NCI-H1092 treated with DMSO at 0.1 percent for 48 hours (cell line): ENCODE results near the gene TKT.

Experiments
- DNase-seq: peaks from one replicate; lab custom pipeline; 2025; lab: John Stamatoyannopoulos, UW

TKT gene

DNA sequence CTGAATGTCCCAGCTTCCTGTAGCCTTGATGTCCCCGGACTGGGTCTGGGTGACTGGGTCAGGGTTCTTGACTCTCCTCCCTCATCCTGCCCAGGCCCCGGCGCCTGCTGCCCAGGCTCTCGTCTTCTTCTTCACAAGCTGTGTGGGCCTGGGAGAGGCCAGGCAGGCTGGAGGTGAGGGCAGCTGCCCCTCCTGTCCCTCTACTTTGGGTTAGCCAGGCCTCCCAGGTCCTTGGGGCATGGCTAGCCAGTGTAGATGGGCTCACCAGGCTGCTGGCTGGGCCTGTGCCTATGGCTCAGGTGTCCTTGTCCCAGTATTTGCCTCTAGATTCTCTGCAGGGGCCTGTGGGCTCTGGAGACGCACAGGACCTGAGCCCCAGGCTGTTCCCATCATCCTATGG is 31.8 kb downstream of the TKT start:
- no peak for DNase-seq

DNA sequence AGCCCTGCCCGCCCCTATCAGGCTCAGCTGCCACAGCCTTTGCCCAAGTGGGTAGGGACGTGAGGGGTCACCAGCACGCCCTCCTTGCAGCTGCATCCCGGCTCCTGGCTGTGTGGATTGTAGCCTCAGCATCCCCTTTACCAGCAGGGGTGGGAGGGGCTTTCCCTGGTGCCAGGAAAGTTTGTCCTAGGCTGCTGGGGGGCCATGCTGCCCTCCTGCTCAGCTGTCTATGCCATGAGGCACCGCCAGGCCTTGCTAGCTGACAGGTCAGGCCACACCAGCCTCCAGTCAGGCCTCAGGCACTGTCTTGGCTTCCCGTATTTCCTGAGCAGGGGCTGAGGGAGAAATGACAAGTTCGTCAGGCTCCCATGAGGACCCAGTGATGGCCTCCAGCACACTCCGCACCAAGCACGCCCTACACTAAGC is 32.3 kb downstream of the TKT start:
- no peak for DNase-seq

DNA sequence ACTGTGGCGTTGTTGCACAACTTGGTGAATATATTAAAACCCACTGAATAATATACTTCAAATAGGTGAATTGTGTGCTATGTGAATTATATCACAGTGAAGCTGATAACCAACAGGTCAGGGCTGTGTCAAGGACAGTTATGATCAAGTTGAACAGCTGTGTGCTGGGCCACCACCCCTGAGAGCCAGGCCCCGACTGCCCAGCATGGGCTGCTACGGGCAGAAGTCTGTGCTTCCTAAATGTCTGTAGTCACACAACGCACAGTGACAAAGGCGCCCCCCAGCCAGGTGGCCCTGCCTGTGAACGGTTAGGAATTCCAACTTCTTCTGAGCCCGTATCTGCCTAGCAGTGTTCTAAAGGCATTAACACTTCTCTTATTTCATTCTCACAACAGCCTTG is 32.8 kb downstream of the TKT start:
- no peak for DNase-seq

DNA sequence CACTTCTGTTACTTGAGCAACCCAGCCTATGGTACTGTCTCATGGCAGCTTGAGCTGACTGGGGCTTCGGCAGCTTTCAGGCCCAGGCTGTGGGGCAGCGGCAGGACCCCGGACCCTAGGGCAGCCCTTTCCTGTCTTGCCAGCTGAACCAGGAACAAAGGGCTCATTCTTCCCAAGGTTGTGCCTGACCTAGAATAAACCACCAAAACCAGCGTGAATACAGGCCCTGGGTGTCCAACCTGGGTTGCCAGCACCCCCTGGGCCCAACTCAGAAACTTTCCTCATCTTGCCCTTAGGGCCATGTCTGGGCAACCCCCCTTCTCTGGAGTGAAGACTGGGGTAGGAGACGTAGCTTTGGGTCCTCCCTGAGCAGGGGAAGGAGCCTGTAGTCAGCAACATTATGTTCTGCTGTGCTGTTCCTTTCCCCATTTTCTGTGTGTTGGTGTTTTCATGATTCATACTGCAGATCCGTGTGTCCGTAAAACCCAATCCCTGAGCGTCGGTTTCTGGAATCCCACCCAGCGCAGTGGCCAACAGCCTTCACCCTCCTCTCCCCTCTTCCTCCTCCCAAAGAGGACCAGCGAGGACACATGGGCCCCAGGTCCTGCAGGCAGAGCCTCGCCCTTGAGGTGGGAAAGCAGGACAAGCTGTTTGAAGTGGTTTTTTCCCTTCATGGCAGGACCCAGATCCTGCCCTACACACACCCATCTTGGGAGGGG is 33.5 kb downstream of the TKT start:
- DNase-seq: no peak

DNA sequence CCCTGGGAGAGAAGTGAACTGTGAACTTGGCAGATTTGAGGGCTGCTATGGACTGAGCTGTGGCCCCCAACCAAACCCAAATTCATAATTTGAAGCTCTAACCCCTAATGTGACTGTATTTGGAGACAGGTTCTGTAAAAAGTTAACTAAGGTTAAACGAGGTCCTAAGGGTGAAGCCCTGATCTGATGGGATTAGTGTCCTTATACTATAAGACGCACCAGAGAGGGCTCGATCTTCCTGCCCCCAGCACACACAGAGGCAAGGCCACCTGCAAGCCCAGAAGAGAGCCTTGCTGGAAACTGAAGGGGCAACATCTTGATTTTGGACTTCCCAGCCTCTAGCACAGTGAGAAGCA is 34.0 kb downstream of the TKT start:
- no peak for DNase-seq

DNA sequence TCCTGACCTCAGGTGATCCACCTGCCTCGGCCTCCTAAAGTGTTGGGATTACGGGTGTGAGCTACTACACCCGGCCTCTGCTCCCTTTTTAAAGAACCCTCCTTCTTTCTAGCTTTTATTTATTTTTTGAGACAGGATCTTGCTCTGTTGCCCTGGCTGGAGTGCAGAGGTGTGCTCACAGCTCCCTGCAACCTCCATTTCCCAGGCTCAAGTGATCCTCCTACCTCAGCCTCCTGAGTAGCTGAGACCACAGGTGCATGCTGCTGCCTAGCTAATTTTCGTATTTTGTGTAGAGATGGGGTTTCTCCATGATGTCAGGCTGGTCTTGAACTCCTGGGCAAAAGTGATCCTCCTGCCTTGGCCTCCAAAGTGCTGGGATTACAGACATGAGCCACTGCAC is 34.5 kb downstream of the TKT start:
- DNase-seq: no peak

DNA sequence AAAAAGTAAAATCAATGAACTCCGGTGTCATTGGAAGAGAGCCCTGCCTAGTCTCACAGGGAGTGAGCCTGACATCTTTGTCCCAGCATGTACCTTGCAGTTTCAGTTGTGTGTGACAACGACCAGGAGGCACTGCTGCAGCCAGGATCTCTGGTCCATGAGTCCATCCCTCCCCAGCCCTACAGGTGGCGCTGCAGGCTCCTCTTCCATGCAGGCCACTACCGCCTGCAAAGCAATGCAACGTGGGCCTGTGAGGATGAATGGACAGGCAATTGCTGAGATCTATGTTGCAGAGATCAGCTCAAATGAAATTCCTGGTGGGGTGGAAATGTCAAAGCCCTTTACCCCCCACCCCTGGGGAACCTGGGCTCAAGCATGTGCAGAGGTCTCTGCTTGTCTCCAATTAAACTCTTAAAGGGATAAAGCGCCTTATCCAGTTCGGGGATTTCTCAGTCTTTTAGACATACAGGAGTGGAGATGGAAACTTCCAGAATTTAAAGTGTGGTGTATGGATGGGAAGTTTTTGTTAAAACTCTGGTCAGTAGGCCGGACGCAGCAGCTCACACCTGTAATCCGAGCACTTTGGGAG is 35.8 kb downstream of the TKT start:
- peak; percentile 47 for DNase-seq

DNA sequence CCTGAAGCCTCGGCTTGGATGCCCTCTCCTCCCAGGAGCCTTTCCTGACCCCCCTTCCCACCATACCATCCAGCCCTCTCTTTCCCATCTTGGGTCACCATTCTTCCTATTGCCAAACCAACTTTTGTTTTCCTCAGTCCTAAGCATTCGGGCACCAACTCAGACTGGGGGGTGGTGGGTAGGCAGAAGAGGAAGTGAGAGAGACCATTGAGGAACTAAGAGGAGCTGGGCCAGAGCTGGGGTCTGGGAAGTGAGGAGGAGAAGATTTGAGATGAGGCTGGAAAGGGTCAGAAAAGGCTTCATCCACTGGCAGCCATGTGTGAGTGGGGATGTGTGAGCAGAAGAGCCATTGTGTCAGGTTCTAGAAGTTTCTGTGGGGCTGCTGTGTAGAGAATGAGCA is 37.7 kb downstream of the TKT start:
- no peak for DNase-seq

DNA sequence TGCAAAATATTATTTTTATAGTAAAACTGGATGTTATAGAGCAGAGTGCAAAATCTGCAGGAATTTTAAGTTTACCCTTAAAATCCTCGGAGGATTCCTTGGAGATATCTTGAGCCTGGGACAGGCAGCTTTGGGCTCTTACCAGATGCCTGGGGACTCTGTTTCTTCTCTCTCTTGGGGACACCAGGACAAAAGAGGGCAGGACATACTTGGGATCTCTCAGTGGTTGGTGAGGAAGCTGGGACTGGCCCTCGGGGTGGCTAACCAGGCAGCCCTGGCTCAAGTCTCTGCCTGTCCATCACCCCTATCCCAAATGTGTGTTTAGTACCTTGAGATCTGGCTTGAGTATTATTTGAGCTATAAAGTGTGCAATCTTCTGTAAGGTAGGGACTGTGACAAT is 38.6 kb downstream of the TKT start:
- DNase-seq: no peak

DNA sequence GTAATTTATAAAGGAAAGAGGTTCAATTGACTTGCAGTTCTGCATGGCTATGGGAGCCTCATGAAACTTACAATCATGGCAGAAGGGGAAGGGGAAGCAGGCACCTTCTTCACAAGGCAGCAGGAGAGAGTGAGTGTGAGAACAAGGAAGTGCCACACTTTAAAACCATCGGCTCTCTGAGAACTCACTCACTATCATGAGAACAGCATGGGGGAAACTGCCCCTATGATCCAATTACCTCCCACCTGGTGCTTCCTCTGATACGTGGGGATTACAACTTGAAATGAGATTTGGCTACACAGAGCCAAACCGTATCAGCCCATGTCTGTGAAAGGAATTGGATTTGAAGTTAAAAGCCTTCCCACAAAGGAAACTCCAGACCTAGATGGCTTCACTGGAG is 39.1 kb downstream of the TKT start:
- no peak for DNase-seq

DNA sequence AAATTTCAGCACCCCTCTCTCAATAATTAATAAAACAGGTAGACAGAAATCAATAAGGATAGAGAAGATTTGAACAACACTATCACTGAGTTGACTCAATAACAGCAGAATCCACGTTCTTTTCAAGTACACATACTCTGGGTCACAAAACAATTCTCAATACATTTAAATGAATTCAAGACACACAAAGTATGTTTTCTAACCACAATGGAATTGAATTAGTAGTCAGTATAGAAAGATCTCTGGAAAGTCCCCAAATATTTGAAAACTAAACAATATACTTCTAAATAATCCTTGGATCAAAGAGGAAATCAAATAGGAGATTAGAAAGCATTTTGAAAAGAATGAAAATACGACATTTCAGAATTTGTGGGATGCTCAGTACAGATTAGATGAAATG is 40.0 kb downstream of the TKT start:
- DNase-seq: no peak

DNA sequence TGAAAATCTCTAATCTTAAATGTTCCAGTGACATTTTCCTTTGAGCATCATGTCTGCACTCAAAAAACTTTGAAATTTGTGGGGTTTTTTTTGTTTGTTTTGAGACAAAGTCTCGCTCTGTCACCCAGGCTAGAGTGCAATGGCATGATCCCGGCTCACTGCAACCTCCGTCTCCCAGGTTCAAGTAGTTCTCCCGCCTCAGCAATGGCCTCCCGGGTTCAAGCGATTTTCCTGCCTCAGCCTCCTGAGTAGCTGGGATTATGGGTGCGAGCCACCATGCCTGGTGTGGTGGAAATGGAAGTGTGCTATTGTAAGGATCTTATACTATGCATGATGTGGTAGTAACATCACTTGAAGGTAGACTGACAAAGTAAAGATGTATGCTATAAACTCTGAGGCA is 42.5 kb downstream of the TKT start:
- no peak for DNase-seq

DNA sequence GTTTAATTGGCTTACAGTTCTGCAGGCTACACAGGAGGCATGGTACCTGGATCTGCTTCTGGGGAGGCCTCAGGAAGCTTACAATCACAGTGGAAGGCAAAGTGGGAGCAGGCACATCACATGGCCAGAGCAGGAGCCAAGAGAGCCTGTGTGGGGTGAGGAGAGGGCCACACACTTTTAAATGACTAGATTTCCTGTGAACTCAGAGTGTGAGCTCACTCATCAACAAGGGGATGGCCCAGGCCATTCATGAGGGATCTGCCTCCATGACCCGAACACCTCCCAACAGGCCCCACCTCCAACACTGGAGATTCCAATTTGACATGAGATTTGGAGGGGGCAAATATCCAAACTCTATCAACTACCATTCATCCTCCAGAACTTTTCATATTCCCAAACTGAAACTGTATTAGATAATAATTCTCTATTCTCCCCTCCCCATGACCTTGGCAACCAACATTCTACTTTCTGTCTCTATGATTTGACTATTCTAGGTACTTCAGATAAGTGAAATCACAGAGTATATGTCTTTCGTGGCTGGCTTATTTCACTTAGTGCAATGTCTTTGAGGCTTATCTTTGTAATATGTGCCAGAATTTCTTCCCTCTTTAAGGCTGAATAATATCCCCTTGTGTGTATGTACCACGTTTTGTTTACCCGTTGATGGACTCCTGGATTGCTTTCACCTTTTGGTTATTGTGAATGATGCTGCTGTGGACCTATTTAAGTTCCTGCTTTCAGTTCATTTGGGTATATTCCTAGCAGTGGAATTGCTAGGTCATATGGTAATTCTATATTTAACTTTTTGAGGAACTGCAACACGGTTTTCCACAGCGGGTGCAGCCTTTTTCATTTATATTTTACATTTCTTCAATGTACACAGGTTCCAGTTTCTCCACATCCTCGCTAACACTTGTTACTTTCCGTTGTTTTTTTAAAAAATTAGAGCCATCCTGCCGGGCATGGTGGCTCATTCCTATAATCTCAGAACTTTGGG is 43.8 kb downstream of the TKT start:
- no peak for DNase-seq

DNA sequence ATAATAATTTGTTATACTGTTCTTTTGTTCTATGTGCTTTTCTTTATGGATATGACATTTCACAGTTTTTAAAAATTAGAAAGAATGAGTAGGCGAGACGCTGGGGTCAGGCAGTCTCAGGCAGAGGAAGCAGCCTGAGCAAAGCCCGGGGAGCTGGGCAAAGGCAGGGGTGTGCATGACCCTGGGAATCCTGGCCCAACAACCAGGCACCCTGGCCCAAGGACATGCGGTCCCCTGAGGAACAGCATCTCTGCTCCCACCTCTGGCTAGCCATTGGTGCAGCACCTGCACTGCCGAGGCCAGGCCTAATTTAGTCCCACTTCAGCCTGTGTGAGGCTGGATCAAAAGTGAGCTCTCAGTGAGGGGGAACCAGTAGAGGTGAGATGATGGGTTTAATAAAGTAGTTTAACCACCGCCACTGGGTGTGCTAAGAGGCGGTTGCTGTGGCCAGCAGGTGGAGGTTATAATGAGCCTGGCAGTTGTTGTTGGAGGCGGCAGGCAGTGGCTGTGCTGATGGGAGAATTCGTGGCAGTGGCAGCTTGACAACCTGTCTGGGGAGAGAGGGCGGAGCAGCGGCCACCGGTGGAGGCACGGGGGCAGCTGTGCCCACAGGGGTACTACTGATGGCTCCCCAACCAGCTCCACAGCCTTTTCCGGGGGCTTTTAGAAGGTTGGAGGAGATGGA is 53.3 kb downstream of the TKT start:
- peak; percentile 8 for DNase-seq

DNA sequence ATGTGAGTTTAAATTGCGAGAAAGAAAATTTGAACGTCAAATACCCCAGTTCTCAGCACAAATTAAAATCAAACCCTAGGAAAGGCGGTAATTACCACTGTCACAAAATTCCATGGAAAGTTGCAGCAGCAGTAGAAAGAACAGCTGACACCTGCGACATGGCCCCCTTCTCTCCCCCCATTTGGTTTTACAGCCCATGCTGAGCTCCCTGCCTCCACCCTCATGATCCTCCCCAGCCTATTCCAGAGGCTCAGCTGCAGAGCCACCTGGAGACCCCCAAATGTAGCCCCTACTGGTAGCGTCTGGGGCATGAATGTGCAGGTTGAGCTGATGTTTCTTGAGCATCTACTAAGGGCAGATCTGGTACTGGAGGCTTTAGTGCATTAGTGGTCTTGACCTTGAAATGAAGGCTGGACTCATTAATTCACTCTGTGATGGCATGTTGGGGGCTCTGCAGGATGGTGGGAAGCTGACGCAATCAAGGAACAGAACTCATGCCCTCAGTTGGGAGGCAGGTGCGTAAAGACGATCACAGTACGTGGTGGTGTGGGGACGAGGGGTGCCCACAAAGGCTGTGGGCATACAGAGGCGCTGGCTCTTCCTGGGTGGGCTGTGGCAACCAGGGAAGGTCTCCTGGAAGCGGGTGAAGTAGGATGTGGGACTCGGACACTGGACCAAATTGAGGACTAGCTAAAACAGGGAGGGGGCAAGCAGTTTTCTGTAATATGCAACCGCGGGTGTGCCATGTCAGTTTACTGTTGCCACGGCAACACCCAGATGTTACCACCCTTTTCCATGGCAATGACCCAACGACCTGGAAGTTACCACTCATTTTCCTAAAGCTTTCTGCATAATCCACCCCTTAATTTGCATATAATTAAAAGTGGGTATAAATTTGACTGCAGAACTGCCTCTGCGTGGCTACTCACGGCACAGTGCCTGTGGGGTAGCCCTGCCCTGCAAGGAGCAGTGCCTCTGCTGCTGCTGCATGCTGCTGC is 55.0 kb downstream of the TKT start:
- DNase-seq: no peak

DNA sequence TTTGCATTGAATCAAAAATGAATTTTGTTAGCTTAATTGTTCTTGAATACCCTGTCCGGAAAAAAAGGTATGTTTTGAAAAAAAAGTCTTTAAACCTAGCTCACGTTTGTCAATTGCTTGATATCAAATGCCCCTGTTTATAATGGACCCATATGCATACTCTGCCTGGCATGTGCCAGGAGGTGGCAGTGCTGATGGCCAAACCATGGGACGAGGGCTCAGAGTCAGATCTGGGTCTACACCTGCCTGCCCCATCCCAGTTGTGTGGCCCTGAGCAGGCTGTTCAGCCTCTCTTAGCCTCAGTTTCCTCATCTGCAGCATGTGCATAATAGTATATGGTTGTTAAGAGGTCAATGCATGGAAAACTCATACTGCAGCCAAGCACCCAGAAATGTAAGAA is 56.0 kb downstream of the TKT start:
- no peak for DNase-seq

DNA sequence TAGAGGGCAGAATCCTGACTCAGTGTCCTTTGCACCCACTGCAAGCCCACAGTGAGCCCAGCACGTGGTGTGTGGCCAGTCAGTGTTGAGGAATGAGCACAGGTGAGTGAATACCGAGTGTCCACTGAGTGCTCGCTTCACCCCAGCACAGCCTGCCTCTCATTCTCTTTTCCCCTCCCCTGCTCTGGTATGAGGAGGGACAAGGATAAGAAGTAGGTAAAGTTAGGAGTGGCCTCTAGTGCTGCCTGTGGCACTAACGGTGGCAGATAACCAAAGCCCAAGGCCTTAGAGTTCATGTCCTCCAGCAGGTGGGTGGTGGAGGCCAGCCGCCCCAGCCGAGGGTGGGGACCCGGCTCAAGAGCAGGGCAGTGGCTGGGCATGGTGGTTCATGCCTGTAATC is 56.8 kb downstream of the TKT start:
- DNase-seq: no peak

DNA sequence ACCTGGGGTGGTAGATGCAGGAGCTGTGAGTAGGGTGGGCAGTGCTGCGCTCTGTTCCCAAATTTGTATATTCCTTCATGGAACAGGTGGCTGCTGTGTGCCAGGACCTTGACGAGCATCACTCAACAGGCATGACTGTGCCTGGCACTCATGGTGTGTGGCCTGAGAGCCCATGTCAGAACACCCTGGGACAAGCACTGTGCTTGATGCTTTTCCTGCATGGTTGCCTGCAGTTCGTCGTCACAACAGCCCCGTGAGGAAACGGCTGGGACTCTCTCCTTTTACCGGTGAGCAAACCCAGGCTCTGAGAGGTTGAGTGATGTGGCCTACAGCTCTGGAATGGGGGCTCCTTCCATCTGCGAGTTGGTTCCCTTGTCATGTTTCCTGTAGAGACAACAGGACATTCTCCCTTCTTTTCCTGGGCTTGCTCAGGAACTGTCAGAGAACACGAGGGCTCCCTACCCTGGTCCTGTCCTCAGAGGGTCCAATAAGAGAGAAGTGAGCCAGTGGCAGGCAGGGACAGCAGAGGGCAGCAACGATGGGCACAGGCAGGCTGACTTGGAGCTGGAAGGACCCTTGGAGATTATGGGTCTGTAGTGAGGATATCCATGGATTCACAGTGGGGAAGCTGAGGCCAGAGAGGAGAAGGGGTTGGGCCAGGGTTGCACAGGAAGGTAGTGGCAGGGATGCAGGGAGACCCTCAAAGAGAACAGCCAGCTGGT is 57.4 kb downstream of the TKT start:
- DNase-seq: no peak

DNA sequence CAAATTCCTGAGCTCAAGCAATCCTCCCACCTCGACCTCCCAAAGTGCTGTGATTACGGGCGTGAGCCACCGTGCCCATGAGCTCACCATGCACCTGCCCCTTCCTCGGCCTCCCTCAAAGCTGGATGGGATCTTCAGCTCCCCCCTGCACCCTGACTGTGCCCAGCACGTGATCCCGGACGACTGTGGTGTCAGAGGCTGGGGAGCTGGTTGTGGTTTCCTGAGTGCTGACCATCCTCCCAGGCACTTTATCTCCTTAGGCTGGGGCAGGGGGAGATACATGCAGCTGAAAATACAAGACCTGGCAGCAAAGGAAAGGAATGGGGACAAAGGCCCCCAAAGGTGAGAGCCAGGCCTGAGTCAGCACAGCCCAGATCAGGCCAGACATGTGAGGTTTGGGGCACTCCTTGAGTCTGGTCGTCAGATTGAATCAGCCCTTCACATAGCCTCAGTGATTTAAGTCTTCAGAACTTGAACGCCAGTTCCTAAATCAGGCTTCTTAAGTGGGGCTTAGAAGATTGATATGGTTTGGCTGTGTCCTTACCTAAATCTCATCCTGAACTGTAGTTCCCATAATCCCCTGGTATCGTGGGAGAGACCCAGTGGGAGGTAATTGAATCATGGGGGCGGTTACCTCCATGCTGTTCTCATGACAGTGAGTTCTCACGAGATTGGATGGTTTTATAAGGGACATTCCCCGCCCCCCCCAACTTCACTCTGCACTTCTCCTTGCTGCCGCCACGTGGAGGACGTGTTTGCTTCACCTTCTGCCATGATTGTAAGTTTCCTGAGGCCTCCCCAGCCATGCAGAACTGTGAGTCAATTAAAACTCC is 59.0 kb downstream of the TKT start:
- DNase-seq: no peak
